CD4-positive, alpha-beta T cell treated with Interleukin-21 for 1 hour (primary cell): ENCODE data around the gene PDE4D.
"Not testable (repeated sequence)": the region's sequence is repeated elsewhere in the genome, so short reads cannot be mapped to it uniquely, and the experiment has no call there.

Source experiments
- DNase-seq: peaks from one replicate; pipeline ENCODE4 v3.0.0-alpha.2; 2020

Gene PDE4D

GRCh38 chr5:58980890-58981289 lies 912.6 kb downstream of the PDE4D start:
- no peak for DNase-seq

- DNase-seq: no peak
Measured at GRCh38 chr5:58979090-58979489, 914.4 kb downstream of the PDE4D start.

- DNase-seq: no peak
Measured at GRCh38 chr5:58974601-58975000, 918.9 kb downstream of the PDE4D start.

- no peak for DNase-seq
Measured at GRCh38 chr5:58974083-58974482, 919.4 kb downstream of the PDE4D start.

- no peak for DNase-seq
Measured at GRCh38 chr5:58972301-58972700, 921.2 kb downstream of the PDE4D start.

GRCh38 chr5:58970766-58971165 lies 922.8 kb downstream of the PDE4D start:
- no peak for DNase-seq

GRCh38 chr5:58969795-58970194 lies 923.7 kb downstream of the PDE4D start:
- DNase-seq: no peak

- DNase-seq: no peak
Measured at GRCh38 chr5:58969253-58969652, 924.3 kb downstream of the PDE4D start.

- no peak for DNase-seq
Measured at GRCh38 chr5:58968350-58968749, 925.2 kb downstream of the PDE4D start.

- DNase-seq: no peak
Measured at GRCh38 chr5:58967597-58968281, 925.8 kb downstream of the PDE4D start.

- no peak for DNase-seq
Measured at GRCh38 chr5:58965677-58966414, 927.7 kb downstream of the PDE4D start.

GRCh38 chr5:58963821-58964220 lies 929.7 kb downstream of the PDE4D start:
- DNase-seq: no peak

- no peak for DNase-seq
Measured at GRCh38 chr5:58963361-58963760, 930.2 kb downstream of the PDE4D start.

GRCh38 chr5:58961631-58962280 lies 931.8 kb downstream of the PDE4D start:
- DNase-seq: no peak

GRCh38 chr5:58958701-58959100 lies 934.8 kb downstream of the PDE4D start:
- no peak for DNase-seq

- DNase-seq: not testable (repeated sequence)
Measured at GRCh38 chr5:58953218-58953617, 940.3 kb downstream of the PDE4D start.

GRCh38 chr5:58950224-58950623 lies 943.3 kb downstream of the PDE4D start:
- no peak for DNase-seq

GRCh38 chr5:58946230-58946629 lies 947.3 kb downstream of the PDE4D start:
- DNase-seq: no peak

- no peak for DNase-seq
Measured at GRCh38 chr5:58944221-58944620, 949.3 kb downstream of the PDE4D start.

- DNase-seq: no peak
Measured at GRCh38 chr5:58940446-58940845, 953.1 kb downstream of the PDE4D start.

- DNase-seq: no peak
Measured at GRCh38 chr5:58939664-58940063, 953.9 kb downstream of the PDE4D start.

- DNase-seq: no peak
Measured at GRCh38 chr5:58938563-58939424, 954.7 kb downstream of the PDE4D start.

GRCh38 chr5:58937031-58937681 lies 956.4 kb downstream of the PDE4D start:
- no peak for DNase-seq
